WI38 (cell line): ENCODE data around the gene CROCC2.

ENCODE experiments used
- H3K4me3 ChIP-seq: 2 replicates; pipeline ENCODE4 v1.5.1; 2011; ENCODE audit warnings: low read depth, mild to moderate bottlenecking, control low read depth, low read length
- CTCF ChIP-seq: IDR thresholded peaks from 2 replicates; pipeline ENCODE4 v1.5.1; 2012; ENCODE audit warnings: low read depth, mild to moderate bottlenecking, control low read depth, low read length

CROCC2 gene

GRCh38 chr2:240965905-240966456 lies 59.8 kb downstream of the CROCC2 start:
- no peak overlapping the region for H3K4me3 ChIP-seq
- TF ChIP-seq CTCF = no peak

GRCh38 chr2:240966457-240966905 lies 60.3 kb downstream of the CROCC2 start:
- no peak for TF ChIP-seq CTCF
- no peak overlapping the region for H3K4me3 ChIP-seq

GRCh38 chr2:240966906-240967680 lies 61.0 kb downstream of the CROCC2 start:
- H3K4me3 ChIP-seq = no peak overlapping the region

GRCh38 chr2:240967681-240968621 lies 61.8 kb downstream of the CROCC2 start:
- TF ChIP-seq CTCF = no peak
- H3K4me3 ChIP-seq = no peak overlapping the region

More at GRCh38 chr2:240966906-240967680, 61.0 kb downstream of the CROCC2 start:
- TF ChIP-seq CTCF = no peak

GRCh38 chr2:240968731-240969624 lies 62.8 kb downstream of the CROCC2 start:
- TF ChIP-seq CTCF = no peak

GRCh38 chr2:240970104-240970503 lies 64.0 kb downstream of the CROCC2 start:
- no peak overlapping the region for H3K4me3 ChIP-seq
- no peak for TF ChIP-seq CTCF

More at GRCh38 chr2:240968731-240969624, 62.8 kb downstream of the CROCC2 start:
- H3K4me3 ChIP-seq = no peak overlapping the region
